ENCODE data around the gene IFT52. TPM values are rescaled to one million over a fixed set of nuclear protein-coding genes. Genes with fewer than 3 reads are reported as not detected.
"Not testable (repeated sequence)": the region's sequence is repeated elsewhere in the genome, so short reads cannot be mapped to it uniquely, and the experiment has no call there.

The IFT52 gene
- polyA plus RNA-seq, 1 experiment, result 47.4 TPM

- no peak for TF ChIP-seq CTCF (IDR thresholded peaks at IDR 0.05; ENCODE audit: insufficient read depth, low read depth, low read length)
- POLR2A ChIA-PET, result interaction anchor here (0.6 kb wide), 1 partner anchor 123 kb away, joined by 13 read pairs; no protein-coding TSS in a partner anchor
- Histone ChIP-seq H3K36me3 (ENCODE audit: control insufficient read depth, insufficient read depth, low read length) (no peaks in the 10 kb centered on the region), H3K27me3 (ENCODE audit: control insufficient read depth, insufficient read depth, low read length) (no peaks in the 10 kb centered on the region), H3K4me3 (ENCODE audit: low read depth, low read length) (no peak overlapping the region)
- CTCF ChIA-PET, result interaction anchor here (0.9 to 3.3 kb wide), 3 partner anchors 12 to 135 kb away, joined by 3 to 21 read pairs (median 4); no protein-coding TSS in a partner anchor
- peak; percentile 86 for DNase-seq (ENCODE audit: low read depth)
Observed at GRCh38 chr20:43583982-43584432, 6.7 kb upstream of the IFT52 start.

- no peak for TF ChIP-seq CTCF (IDR thresholded peaks at IDR 0.05; ENCODE audit: insufficient read depth, low read depth, low read length)
- CTCF ChIA-PET, result interaction anchor here (0.9 to 3.3 kb wide), 3 partner anchors 12 to 135 kb away, joined by 3 to 21 read pairs (median 4); no protein-coding TSS in a partner anchor
- POLR2A ChIA-PET, result no interaction called here
Observed at GRCh38 chr20:43584448-43585136, 6.1 kb upstream of the IFT52 start.

GRCh38 chr20:43586641-43587040 is 4.1 kb upstream of the IFT52 start:
- H3K36me3 ChIP-seq (ENCODE audit: control insufficient read depth, insufficient read depth, low read length), result no peaks in the 10 kb centered on the region
- POLR2A ChIA-PET, result no interaction called here
- no peaks in the 10 kb centered on the region for H3K27me3 ChIP-seq (ENCODE audit: control insufficient read depth, insufficient read depth, low read length)
- no peak for TF ChIP-seq CTCF (IDR thresholded peaks at IDR 0.05; ENCODE audit: insufficient read depth, low read depth, low read length)
- no peak for DNase-seq (ENCODE audit: low read depth)
- CTCF ChIA-PET, result interaction anchor here (1.0 to 1.1 kb wide), 2 partner anchors 49 to 72 kb away, joined by 4 to 5 read pairs; no protein-coding TSS in a partner anchor
- no peak overlapping the region for H3K4me3 ChIP-seq (ENCODE audit: low read depth, low read length)

More at GRCh38 chr20:43584448-43585136, 6.1 kb upstream of the IFT52 start:
- no peak overlapping the region for H3K4me3 ChIP-seq (ENCODE audit: low read depth, low read length)
- no peaks in the 10 kb centered on the region for H3K36me3 ChIP-seq (ENCODE audit: control insufficient read depth, insufficient read depth, low read length)
- H3K27me3 ChIP-seq (ENCODE audit: control insufficient read depth, insufficient read depth, low read length), result no peaks in the 10 kb centered on the region
- DNase-seq (ENCODE audit: low read depth), result peak; percentile 51

- H3K4me3 ChIP-seq (ENCODE audit: low read depth, low read length); H3K36me3 ChIP-seq (ENCODE audit: control insufficient read depth, insufficient read depth, low read length); H3K27me3 ChIP-seq (ENCODE audit: control insufficient read depth, insufficient read depth, low read length); CTCF ChIA-PET; POLR2A ChIA-PET; DNase-seq (ENCODE audit: low read depth): not testable (repeated sequence)
Observed at GRCh38 chr20:43588526-43588925, 2.2 kb upstream of the IFT52 start.

GRCh38 chr20:43590036-43590391 is 723 bp upstream of the IFT52 start:
- ChIA-PET CTCF (interaction anchor here (2.6 kb wide), 1 partner anchor 52 kb away, joined by 12 read pairs; no protein-coding TSS in a partner anchor), POLR2A (interaction anchor here (1.3 kb wide), 1 partner anchor 133 kb away, joined by 5 read pairs; no protein-coding TSS in a partner anchor)

GRCh38 chr20:43601960-43602359 is 11.2 kb downstream of the IFT52 start:
- H3K36me3 ChIP-seq (ENCODE audit: control insufficient read depth, insufficient read depth, low read length); POLR2A ChIA-PET; H3K4me3 ChIP-seq (ENCODE audit: low read depth, low read length); CTCF ChIA-PET; H3K27me3 ChIP-seq (ENCODE audit: control insufficient read depth, insufficient read depth, low read length); DNase-seq (ENCODE audit: low read depth): not testable (repeated sequence)

More at GRCh38 chr20:43590036-43590391, 723 bp upstream of the IFT52 start:
- no peak for DNase-seq (ENCODE audit: low read depth)
- Histone ChIP-seq H3K27me3 (ENCODE audit: control insufficient read depth, insufficient read depth, low read length) (no peaks in the 10 kb centered on the region), H3K4me3 (ENCODE audit: low read depth, low read length) (peak overlapping the region; percentile 96), H3K36me3 (ENCODE audit: control insufficient read depth, insufficient read depth, low read length) (no peaks in the 10 kb centered on the region; the same call in 1 of the 2 replicates)
- TF ChIP-seq CTCF (IDR thresholded peaks at IDR 0.05; ENCODE audit: insufficient read depth, low read depth, low read length), result no peak
